SK-N-SH (cell line): ENCODE data around the gene ETV3L. TPM values are rescaled to one million over a fixed set of nuclear protein-coding genes. Genes with fewer than 3 reads are reported as not detected.

Experiments
- CTCF ChIA-PET: fragments of 300-600, 350-600 bp; formaldehyde crosslinking; extraction: SDS; loops from one replicate; lab custom pipeline; 2021; lab: Yijun Ruan, JAX
- POLR2A ChIA-PET: fragments of 350-600 bp; sonication (Branson Sonifier 250); formaldehyde crosslinking; extraction: SDS; loops from one replicate; lab custom pipeline; 2020; ENCODE audit warnings: antibody characterized with exemption, inconsistent platforms; lab: Yijun Ruan, JAX
- DNase-seq: peaks from one replicate; pipeline ENCODE4 v3.0.0; 2012
- H2AFZ ChIP-seq: fragments of 200-600 bp; sonication (generic); 2 replicates; pipeline ENCODE4 v1.8.1; 2016; ENCODE audit warnings: antibody characterized with exemption, mild to moderate bottlenecking, low read depth
- H3F3A ChIP-seq: fragments of 200-600 bp; sonication (generic); replicated peaks from 2 replicates; pipeline ENCODE3; 2016; ENCODE audit warnings: antibody characterized with exemption, mild to moderate bottlenecking; ENCODE audit not compliant: insufficient read depth
- H3K27ac ChIP-seq, 2 experiments: fragments of 200-500 bp in 1 of 2; fragments of 200-600 bp in 1 of 2; sonication (Bioruptor generic) in 1 of 2; sonication (generic), shearing (Covaris generic) in 1 of 2; 2 replicates each; pipeline versions ENCODE4 v1.5.1 to v1.6.1; 2014 to 2016; ENCODE audit warnings: low read depth in 2 of 2, inconsistent platforms in 1 of 2, low read length in 1 of 2, mild to moderate bottlenecking in 1 of 2, mixed read lengths in 1 of 2
- H3K27me3 ChIP-seq: fragments of 200-600 bp; sonication (generic), shearing (Covaris generic); 2 replicates; pipeline ENCODE4 v1.6.1; 2016; ENCODE audit warnings: mixed run types; ENCODE audit not compliant: insufficient read depth
- H3K36me3 ChIP-seq, 2 experiments: fragments of 200-500 bp in 1 of 2; fragments of 200-600 bp in 1 of 2; sonication (Bioruptor generic) in 1 of 2; sonication (generic) in 1 of 2; replicated peaks in 1 of 2; 2 replicates each; pipeline versions ENCODE3 to v1.5.1; 2014 to 2016; ENCODE audit warnings: low read length in 1 of 2, mild to moderate bottlenecking in 1 of 2; ENCODE audit not compliant: insufficient read depth in 2 of 2, control insufficient read depth in 1 of 2
- H3K4me1 ChIP-seq, 2 experiments: fragments of 200-500 bp in 1 of 2; fragments of 200-600 bp in 1 of 2; sonication (Bioruptor generic) in 1 of 2; sonication (generic), shearing (Covaris generic) in 1 of 2; 2 replicates each; pipeline versions ENCODE4 v1.5.1 to v1.6.1; 2014 to 2016; ENCODE audit warnings: low read depth in 1 of 2, low read length in 1 of 2, mixed run types in 1 of 2; ENCODE audit not compliant: insufficient read depth in 2 of 2, control insufficient read depth in 1 of 2
- H3K4me2 ChIP-seq: fragments of 200-600 bp; sonication (generic), shearing (Covaris generic); 2 replicates; pipeline ENCODE4 v1.6.1; 2017; ENCODE audit warnings: mixed run types
- H3K4me3 ChIP-seq, 2 experiments: fragments of 200-500 bp in 1 of 2; fragments of 200-600 bp in 1 of 2; sonication (Bioruptor generic) in 1 of 2; sonication (generic), shearing (Covaris generic) in 1 of 2; 2 replicates each; pipeline versions ENCODE4 v1.5.1 to v1.8.1; 2014 to 2016; ENCODE audit warnings: low read depth in 2 of 2, inconsistent platforms in 1 of 2, low read length in 1 of 2, mild to moderate bottlenecking in 1 of 2, mixed read lengths in 1 of 2, moderate library complexity in 1 of 2
- H3K79me2 ChIP-seq: fragments of 200-600 bp; sonication (generic); 2 replicates; pipeline ENCODE4 v1.8.1; 2017; ENCODE audit warnings: mild to moderate bottlenecking; ENCODE audit not compliant: insufficient read depth
- H3K9ac ChIP-seq: fragments of 200-600 bp; sonication (generic); 2 replicates; pipeline ENCODE4 v1.6.1; 2017; ENCODE audit warnings: mixed run types
- H3K9me2 ChIP-seq: fragments of 200-600 bp; sonication (generic); 2 replicates; pipeline ENCODE4 v1.6.1; 2017; ENCODE audit warnings: mixed run types
- H3K9me3 ChIP-seq: fragments of 200-600 bp; sonication (generic); 2 replicates; pipeline ENCODE4 v1.6.1; 2017; ENCODE audit warnings: mixed run types, mild to moderate bottlenecking, moderate library complexity
- H4K20me1 ChIP-seq: fragments of 200-600 bp; sonication (generic); 2 replicates; pipeline ENCODE4 v1.6.1; 2017; ENCODE audit warnings: mild to moderate bottlenecking, mixed run types; ENCODE audit not compliant: insufficient read depth
- EP300 ChIP-seq, 2 experiments: IDR thresholded peaks; 2 replicates each; pipeline versions ENCODE4 v1.4.0 to v1.6.1; 2012; ENCODE audit warnings: borderline replicate concordance in 1 of 2, low read depth in 1 of 2, low read length in 1 of 2
- GATA2 ChIP-seq: sonication (generic); formaldehyde crosslinking; IDR thresholded peaks from 2 replicates; pipeline ENCODE4 v1.5.0; 2020; ENCODE audit warnings: mild to moderate bottlenecking, missing genetic modification reagents
- MEF2A ChIP-seq: IDR thresholded peaks from 2 replicates; pipeline ENCODE4 v1.4.0; 2012; ENCODE audit warnings: low read depth, borderline replicate concordance
- RCOR1 ChIP-seq: fragments of 150-350 bp; IDR thresholded peaks from 2 replicates; pipeline ENCODE4 v1.6.1; 2017; ENCODE audit warnings: antibody characterized with exemption, low read length
- WGBS: methylation state at CpG from one replicate; pipeline ENCODE4 v1.1.6; 2017; ENCODE audit warnings: low lambda C conversion rate; 5-methylcytosine and 5-hydroxymethylcytosine counted together
- polyA plus RNA-seq, 3 experiments: library from polyadenylated mRNA; depleted of rRNA; stranded (reverse); fragments of >200 nt; gene quantifications; 2 replicates each; pipeline ENCODE4 v1.2.3, GENCODE V29; 2012
- TF ChIP-seq, protein P1 (sequence below): IDR thresholded peaks from 2 replicates; pipeline ENCODE4 v1.6.1; 2012; ENCODE audit warnings: mild to moderate bottlenecking, low read depth, low read length, moderate library complexity
- TF ChIP-seq, protein P2 (sequence below): fragments of 200-600 bp; sonication (generic); IDR thresholded peaks from 2 replicates; pipeline ENCODE4 v1.6.1; 2017; ENCODE audit warnings: antibody characterized with exemption, mild to moderate bottlenecking, moderate library complexity

The ETV3L gene
- polyA plus RNA-seq, 1 of the 3 experiments (the other 2 are of a cell fraction): not detected

GRCh38 chr1:157081707-157082106 lies 17.9 kb downstream of the ETV3L start:
- Histone ChIP-seq H3K36me3 (no peaks in the 10 kb centered on the region), H4K20me1 (no peaks in the 10 kb centered on the region), H2AFZ (no peak overlapping the region), H3K4me1 (no peaks in the 10 kb centered on the region), H3K4me3 (no peak overlapping the region), H3K27ac (no peak overlapping the region), H3K4me2 (no peak overlapping the region), H3F3A (no peaks in the 10 kb centered on the region), H3K9me2 (no peaks in the 10 kb centered on the region), H3K9me3 (no peaks in the 10 kb centered on the region), H3K27me3 (no peaks in the 10 kb centered on the region; the same call in 1 of the 2 replicates), H3K9ac (no peak overlapping the region), H3K79me2 (no peaks in the 10 kb centered on the region)
- no peak for DNase-seq
- ChIA-PET POLR2A (interaction anchor here (0.7 kb wide), 1 partner anchor 8 kb away, joined by 3 read pairs; no protein-coding TSS in a partner anchor), CTCF (interaction anchor here (1.0 to 13.6 kb wide), 3 partner anchors 8 to 73 kb away, joined by 3 to 586 read pairs (median 32); no protein-coding TSS in a partner anchor)
- WGBS: 69% methylated on average over 5 of the region's 5 CpGs
- TF ChIP-seq GATA2 (CRISPR knock-in tag) (no peak), MEF2A (no peak), RCOR1 (no peak)
- TF ChIP-seq, protein P1, sequence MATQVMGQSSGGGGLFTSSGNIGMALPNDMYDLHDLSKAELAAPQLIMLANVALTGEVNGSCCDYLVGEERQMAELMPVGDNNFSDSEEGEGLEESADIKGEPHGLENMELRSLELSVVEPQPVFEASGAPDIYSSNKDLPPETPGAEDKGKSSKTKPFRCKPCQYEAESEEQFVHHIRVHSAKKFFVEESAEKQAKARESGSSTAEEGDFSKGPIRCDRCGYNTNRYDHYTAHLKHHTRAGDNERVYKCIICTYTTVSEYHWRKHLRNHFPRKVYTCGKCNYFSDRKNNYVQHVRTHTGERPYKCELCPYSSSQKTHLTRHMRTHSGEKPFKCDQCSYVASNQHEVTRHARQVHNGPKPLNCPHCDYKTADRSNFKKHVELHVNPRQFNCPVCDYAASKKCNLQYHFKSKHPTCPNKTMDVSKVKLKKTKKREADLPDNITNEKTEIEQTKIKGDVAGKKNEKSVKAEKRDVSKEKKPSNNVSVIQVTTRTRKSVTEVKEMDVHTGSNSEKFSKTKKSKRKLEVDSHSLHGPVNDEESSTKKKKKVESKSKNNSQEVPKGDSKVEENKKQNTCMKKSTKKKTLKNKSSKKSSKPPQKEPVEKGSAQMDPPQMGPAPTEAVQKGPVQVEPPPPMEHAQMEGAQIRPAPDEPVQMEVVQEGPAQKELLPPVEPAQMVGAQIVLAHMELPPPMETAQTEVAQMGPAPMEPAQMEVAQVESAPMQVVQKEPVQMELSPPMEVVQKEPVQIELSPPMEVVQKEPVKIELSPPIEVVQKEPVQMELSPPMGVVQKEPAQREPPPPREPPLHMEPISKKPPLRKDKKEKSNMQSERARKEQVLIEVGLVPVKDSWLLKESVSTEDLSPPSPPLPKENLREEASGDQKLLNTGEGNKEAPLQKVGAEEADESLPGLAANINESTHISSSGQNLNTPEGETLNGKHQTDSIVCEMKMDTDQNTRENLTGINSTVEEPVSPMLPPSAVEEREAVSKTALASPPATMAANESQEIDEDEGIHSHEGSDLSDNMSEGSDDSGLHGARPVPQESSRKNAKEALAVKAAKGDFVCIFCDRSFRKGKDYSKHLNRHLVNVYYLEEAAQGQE: no peak

DNA sequence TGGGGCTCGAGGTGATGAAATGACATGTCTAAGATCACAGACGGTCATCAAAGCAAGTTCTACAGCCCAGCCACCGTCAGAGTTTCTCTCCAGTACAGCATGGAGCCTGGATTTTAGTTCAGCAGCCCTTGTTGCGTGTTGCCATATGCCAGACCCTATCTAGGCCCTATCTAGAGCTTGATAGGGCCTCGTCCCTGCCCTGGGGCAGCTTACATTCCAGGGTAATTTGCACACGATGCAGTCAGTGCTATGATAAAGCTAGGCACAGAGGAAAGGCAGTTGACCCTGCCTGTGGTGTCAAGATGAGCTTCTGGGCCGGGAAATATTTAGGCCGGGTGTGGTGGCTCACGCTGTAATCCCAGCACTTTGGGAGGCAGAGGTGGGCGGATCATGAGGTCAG lies 18.9 kb downstream of the ETV3L start:
- Histone ChIP-seq H4K20me1 (no peaks in the 10 kb centered on the region), H3K9me3 (no peaks in the 10 kb centered on the region), H3K79me2 (no peaks in the 10 kb centered on the region), H3K9ac (no peak overlapping the region), H2AFZ (no peak overlapping the region), H3K27me3 (no peaks in the 10 kb centered on the region; the same call in 1 of the 2 replicates), H3K36me3 (no peaks in the 10 kb centered on the region), H3K4me3 (no peak overlapping the region), H3K4me2 (no peak overlapping the region), H3K27ac (no peak overlapping the region), H3K9me2 (no peaks in the 10 kb centered on the region), H3F3A (no peaks in the 10 kb centered on the region), H3K4me1 (no peaks in the 10 kb centered on the region)
- CTCF ChIA-PET: interaction anchor here (3.5 to 13.6 kb wide), 2 partner anchors 9 to 74 kb away, joined by 32 to 586 read pairs; no protein-coding TSS in a partner anchor
- TF ChIP-seq, protein P2, sequence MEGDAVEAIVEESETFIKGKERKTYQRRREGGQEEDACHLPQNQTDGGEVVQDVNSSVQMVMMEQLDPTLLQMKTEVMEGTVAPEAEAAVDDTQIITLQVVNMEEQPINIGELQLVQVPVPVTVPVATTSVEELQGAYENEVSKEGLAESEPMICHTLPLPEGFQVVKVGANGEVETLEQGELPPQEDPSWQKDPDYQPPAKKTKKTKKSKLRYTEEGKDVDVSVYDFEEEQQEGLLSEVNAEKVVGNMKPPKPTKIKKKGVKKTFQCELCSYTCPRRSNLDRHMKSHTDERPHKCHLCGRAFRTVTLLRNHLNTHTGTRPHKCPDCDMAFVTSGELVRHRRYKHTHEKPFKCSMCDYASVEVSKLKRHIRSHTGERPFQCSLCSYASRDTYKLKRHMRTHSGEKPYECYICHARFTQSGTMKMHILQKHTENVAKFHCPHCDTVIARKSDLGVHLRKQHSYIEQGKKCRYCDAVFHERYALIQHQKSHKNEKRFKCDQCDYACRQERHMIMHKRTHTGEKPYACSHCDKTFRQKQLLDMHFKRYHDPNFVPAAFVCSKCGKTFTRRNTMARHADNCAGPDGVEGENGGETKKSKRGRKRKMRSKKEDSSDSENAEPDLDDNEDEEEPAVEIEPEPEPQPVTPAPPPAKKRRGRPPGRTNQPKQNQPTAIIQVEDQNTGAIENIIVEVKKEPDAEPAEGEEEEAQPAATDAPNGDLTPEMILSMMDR: no peak
- no peak for TF ChIP-seq EP300 (IDR thresholded peaks at IDR 0.05; ENCODE audit: borderline replicate concordance in 1 of 2, low read depth in 1 of 2, low read length in 1 of 2)
- WGBS: 53% methylated on average over 9 of the region's 10 CpGs
- no peak for DNase-seq
- POLR2A ChIA-PET: interaction anchor here (1.0 kb wide), 1 partner anchor 35 kb away, joined by 3 read pairs; no protein-coding TSS in a partner anchor
